Liver (tissue), 3 donors: ENCODE measurements around the gene CCDC136.

ENCODE experiments used
- CTCF ChIP-seq: fragments of 150-350 bp; IDR thresholded peaks from 2 replicates; pipeline ENCODE4 v1.5.1; 2017; ENCODE audit warnings: improper control_type of control experiment, low read depth, low read length; ENCODE audit not compliant: missing input control
- HNF4A ChIP-seq, 2 donors: conservative IDR thresholded peaks; 2 replicates each; pipeline ENCODE4 v1.6.1; 2016; ENCODE audit warnings: antibody characterized with exemption in 2 of 2, mild to moderate bottlenecking in 2 of 2
- TAF1 ChIP-seq: conservative IDR thresholded peaks from 2 replicates; pipeline ENCODE4 v1.6.1; 2016; ENCODE audit warnings: antibody characterized with exemption, mild to moderate bottlenecking
- ZBTB33 ChIP-seq: IDR thresholded peaks from 2 replicates; pipeline ENCODE4 v1.6.1; 2016; ENCODE audit warnings: antibody characterized with exemption
- donor health status: healthy.
- donor health status: healthy.

GRCh38 chr7:128790315-128791041, 1.3 kb upstream of the CCDC136 start:
- TF ChIP-seq CTCF (no peak), TAF1 (no peak), ZBTB33 (no peak), HNF4A (conservative IDR thresholded peaks at IDR 0.05) (no peak)
